Right lobe of liver (tissue), 6 donors: ENCODE measurements around the gene ELN. TPM values are rescaled to one million over a fixed set of nuclear protein-coding genes. Genes with fewer than 3 reads are reported as not detected.

Experiments
- ATAC-seq, 4 donors: fragments of 200-7000 bp; cut with Tn5 transposase; one replicate each; pipeline ENCODE4 v1.9.1; 2020; ENCODE audit warnings: mild to moderate bottlenecking in 4 of 4, moderate library complexity in 4 of 4
- DNase-seq, 3 donors: peaks; one replicate each; pipeline ENCODE4 v3.0.0-alpha.2; 2020
- H3K27ac ChIP-seq, 3 donors: fragments of 200-600 bp; one replicate each; pipeline ENCODE4 v1.8.0; 2022
- H3K27me3 ChIP-seq, 2 donors: fragments of 200-600 bp; one replicate each; pipeline ENCODE4 v1.8.0; 2022
- H3K36me3 ChIP-seq, 4 donors: fragments of 200-600 bp; sonication (generic) in 1 of 4; one replicate each; pipeline versions ENCODE4 v1.5.1 to v1.8.0; 2017 to 2022; ENCODE audit warnings: control low read depth in 1 of 4
- H3K4me1 ChIP-seq, 4 donors: fragments of 200-600 bp; sonication (generic) in 1 of 4; one replicate each; pipeline versions ENCODE4 v1.5.1 to v1.8.0; 2017 to 2022; ENCODE audit warnings: control low read depth in 1 of 4
- H3K4me3 ChIP-seq, 3 donors: fragments of 200-600 bp; one replicate each; pipeline ENCODE4 v1.8.0; 2022
- H3K9me3 ChIP-seq, 4 donors: fragments of 200-600 bp; sonication (generic) in 1 of 4; one replicate each; pipeline versions ENCODE4 v1.5.1 to v1.8.0; 2017 to 2022; ENCODE audit warnings: control low read depth in 1 of 4
- CTCF ChIP-seq, 4 donors: fragments of 200-600 bp in 3 of 4; fragments of 450-650 bp in 1 of 4; IDR thresholded peaks; one replicate each; pipeline versions ENCODE4 v1.5.1 to v1.8.0; 2016 to 2022; ENCODE audit warnings: antibody characterized with exemption in 4 of 4, mild to moderate bottlenecking in 2 of 4
- POLR2A ChIP-seq: fragments of 450-650 bp; IDR thresholded peaks from one replicate; pipeline ENCODE4 v1.6.1; 2017; ENCODE audit warnings: antibody characterized with exemption, mild to moderate bottlenecking
- WGBS: methylation state at CpG from one replicate; pipeline ENCODE4 v1.1.6; 2018; ENCODE audit warnings: low coverage, low lambda C conversion rate; ENCODE audit not compliant: insufficient coverage; ENCODE audit errors: missing lambda C conversion rate; 5-methylcytosine and 5-hydroxymethylcytosine counted together
- intact Hi-C, 2 donors: fragments of 100-400 bp; cut with DNase I; formaldehyde crosslinking; loops; one replicate each; pipeline versions ENCODE4 v1.11.2 to v1.14.1; 2022
- total RNA-seq, 6 experiments: library from RNA; depleted of rRNA in 2 of 6; stranded (reverse); fragments of >200 nt in 2 of 6; fragmentation: NEBNext Ultra II Directional in 3 of 6; extraction: Animal tissue kit (Norgen Biotek cat#: 25700) in 3 of 6; gene quantifications; one replicate each; pipeline versions ENCODE4 v1.1.0 to v1.2.4, GENCODE V29; 2016 to 2023
- donor health status: DM: no; HTN: yes; CAD: no.
- donor health status: DM: no; HTN: no; CAD: no.
- donor health status: DM: no; HTN: no; CAD: no.
- donor health status: DM: no; HTN: yes; CAD: no.
- donor health status: DM: no; HTN: yes; CAD: no.

Gene ELN
- total RNA-seq, 6 experiments from 2014 or later: 3.0 to 11.7 (median 5.3) TPM

- no peaks in the 10 kb centered on the region for H3K36me3 ChIP-seq
- no CpG with 5 or more reads among the region's 8 CpGs for WGBS
- intact Hi-C loops: no loop called here
- TF ChIP-seq POLR2A: no peak
- no peak for TF ChIP-seq CTCF (IDR thresholded peaks at IDR 0.05)
- H3K4me3 ChIP-seq: no peak overlapping the region
- H3K9me3 ChIP-seq: no peaks in the 10 kb centered on the region
- H3K27me3 ChIP-seq: no peaks in the 10 kb centered on the region
- no peaks in the 10 kb centered on the region for H3K4me1 ChIP-seq
- ATAC-seq: no peak
- no peak for DNase-seq
- no peak overlapping the region for H3K27ac ChIP-seq
These were observed 24.4 kb upstream of the ELN start for GRCh38 chr7:74003621-74004020.

- TF ChIP-seq CTCF (IDR thresholded peaks at IDR 0.05) (no peak), POLR2A (no peak)
- no peaks in the 10 kb centered on the region for H3K36me3 ChIP-seq
- intact Hi-C loops: no loop called here
- H3K4me1 ChIP-seq: no peaks in the 10 kb centered on the region
- ATAC-seq (no peak), DNase-seq (no peak)
- no peaks in the 10 kb centered on the region for H3K9me3 ChIP-seq
- no peak overlapping the region for H3K4me3 ChIP-seq
- no peak overlapping the region for H3K27ac ChIP-seq
- 17% methylated on average over 1 of the region's 5 CpGs for WGBS
- H3K27me3 ChIP-seq: no peaks in the 10 kb centered on the region
These were observed 21.9 kb upstream of the ELN start for GRCh38 chr7:74006032-74006431.

GRCh38 chr7:74006451-74007241 is 21.3 kb upstream of the ELN start:
- Histone ChIP-seq H3K4me1 (no peaks in the 10 kb centered on the region), H3K27ac (no peak overlapping the region), H3K36me3 (no peaks in the 10 kb centered on the region), H3K27me3 (no peaks in the 10 kb centered on the region), H3K9me3 (no peaks in the 10 kb centered on the region), H3K4me3 (no peak overlapping the region)
- 34% methylated on average over 9 of the region's 12 CpGs for WGBS
- DNase-seq (no peak), ATAC-seq (no peak)
- intact Hi-C loops: no loop called here
- no peak for TF ChIP-seq POLR2A
- no peak for TF ChIP-seq CTCF (IDR thresholded peaks at IDR 0.05)

GRCh38 chr7:74007242-74007567 is 20.8 kb upstream of the ELN start:
- H3K4me1 ChIP-seq: no peaks in the 10 kb centered on the region
- intact Hi-C loops: no loop called here
- ATAC-seq (no peak), DNase-seq (no peak)
- H3K4me3 ChIP-seq: no peak overlapping the region
- no peaks in the 10 kb centered on the region for H3K27me3 ChIP-seq
- no peak overlapping the region for H3K27ac ChIP-seq
- H3K36me3 ChIP-seq: no peaks in the 10 kb centered on the region
- TF ChIP-seq POLR2A: no peak
- H3K9me3 ChIP-seq: no peaks in the 10 kb centered on the region

GRCh38 chr7:74008687-74009086 is 19.3 kb upstream of the ELN start:
- no peaks in the 10 kb centered on the region for H3K9me3 ChIP-seq
- no peaks in the 10 kb centered on the region for H3K36me3 ChIP-seq
- H3K4me3 ChIP-seq: no peak overlapping the region
- H3K4me1 ChIP-seq: no peaks in the 10 kb centered on the region
- no peaks in the 10 kb centered on the region for H3K27me3 ChIP-seq
- DNase-seq: no peak
- 75% methylated on average over 1 of the region's 3 CpGs for WGBS
- H3K27ac ChIP-seq: no peak overlapping the region
- intact Hi-C loops: no loop called here
- TF ChIP-seq CTCF (IDR thresholded peaks at IDR 0.05): no peak
- no peak for TF ChIP-seq POLR2A
- ATAC-seq: no peak
